Measurements from ENCODE around the gene WDR59.
A peak's percentile ranks its signal among the peaks of the same experiment; 100 is the strongest.
"Not testable (repeated sequence)": the region's sequence is repeated elsewhere in the genome, so short reads cannot be mapped to it uniquely, and the experiment has no call there.

WDR59 gene

DNA sequence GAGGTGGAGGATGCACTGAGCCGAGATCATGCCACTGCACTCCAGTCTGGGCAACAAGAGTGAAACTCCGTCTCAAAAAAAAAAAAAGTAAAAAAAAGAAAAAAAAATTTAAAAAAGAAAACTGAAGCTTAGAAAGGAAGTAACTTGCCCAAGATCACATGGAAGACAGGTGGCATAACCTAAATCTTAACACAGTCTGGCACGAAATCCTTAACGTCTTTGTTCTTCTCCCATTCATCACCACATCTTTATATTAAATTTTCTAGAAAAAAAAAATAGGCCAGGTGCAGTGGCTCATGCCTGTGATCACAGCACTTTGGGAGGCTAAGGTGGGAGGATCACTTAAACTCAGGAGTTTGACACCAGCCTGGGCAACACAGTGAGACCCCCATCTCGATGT, 9.3 kb downstream of the WDR59 start:
- no peak for DNase-seq

GRCh38 chr16:74973304-74973703, 11.6 kb downstream of the WDR59 start:
- no peak for DNase-seq

- DNase-seq: no peak
These were observed 30.2 kb downstream of the WDR59 start for GRCh38 chr16:74954763-74955162.

- no peak for DNase-seq
These were observed 33.2 kb downstream of the WDR59 start for GRCh38 chr16:74951681-74952080.

DNA sequence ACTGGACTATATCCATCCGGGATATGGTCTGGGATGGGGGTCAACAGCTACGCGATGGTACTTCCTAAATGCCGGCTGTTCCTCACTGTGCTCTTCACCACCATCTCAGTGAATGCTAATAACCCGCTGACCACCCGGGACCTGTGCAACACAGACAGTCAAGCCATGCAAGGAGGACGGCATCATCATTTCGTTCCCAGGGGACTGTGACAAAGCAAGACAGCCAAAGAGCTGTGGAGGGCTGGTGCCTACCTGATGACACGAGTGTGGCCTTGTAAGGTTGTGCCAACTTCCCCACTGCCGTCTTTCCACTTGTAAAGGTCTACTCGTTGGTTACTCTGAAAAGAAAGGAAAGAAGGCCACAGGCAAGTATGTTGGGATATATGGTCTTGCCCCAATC, 33.7 kb downstream of the WDR59 start:
- no peak for DNase-seq

DNA sequence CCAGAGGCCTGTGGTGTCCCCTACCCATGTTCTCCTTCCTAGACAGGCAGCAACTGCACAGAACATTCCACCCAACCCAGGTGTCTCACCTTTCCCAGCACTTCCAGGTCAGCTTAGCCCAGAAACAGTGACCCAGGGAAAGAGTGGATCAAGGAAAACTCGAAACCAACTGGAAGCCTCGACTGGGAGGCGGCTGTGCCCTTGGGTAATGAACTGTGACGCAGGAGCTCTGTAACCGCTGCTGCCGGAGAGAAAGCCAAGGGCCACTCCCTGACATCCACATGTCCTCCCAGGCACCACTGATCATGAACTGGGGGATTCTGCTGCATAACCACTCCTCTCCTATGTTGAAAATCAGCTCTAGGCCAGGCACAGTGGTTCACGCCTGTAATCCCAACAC, 34.4 kb downstream of the WDR59 start:
- DNase-seq: no peak

GRCh38 chr16:74949309-74949708, 35.6 kb downstream of the WDR59 start:
- no peak for DNase-seq

- no peak for DNase-seq
These were observed 40.5 kb downstream of the WDR59 start for GRCh38 chr16:74944466-74944865.

- DNase-seq: peak; percentile 95
These were observed 41.7 kb downstream of the WDR59 start for GRCh38 chr16:74942977-74943918.

DNA sequence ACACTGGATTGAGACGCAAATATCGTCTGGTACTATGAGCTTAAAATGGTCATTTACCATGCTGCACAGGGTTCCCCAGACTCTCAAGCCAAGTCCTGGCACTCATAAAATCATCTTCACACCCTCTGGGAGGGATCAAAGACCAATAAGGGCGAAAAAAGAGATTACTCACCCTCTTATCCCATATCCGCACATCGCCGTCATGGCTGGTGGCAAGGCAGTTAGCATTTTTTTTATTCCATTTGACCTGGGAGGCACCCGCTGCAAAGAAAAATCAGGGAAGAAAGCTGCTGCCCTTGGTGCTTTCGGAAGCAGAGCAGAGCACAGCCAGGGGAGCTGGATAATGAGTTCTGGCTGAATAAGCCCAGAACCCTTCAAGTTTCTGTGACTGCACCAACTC, 42.4 kb downstream of the WDR59 start:
- DNase-seq: peak; percentile 42

DNA sequence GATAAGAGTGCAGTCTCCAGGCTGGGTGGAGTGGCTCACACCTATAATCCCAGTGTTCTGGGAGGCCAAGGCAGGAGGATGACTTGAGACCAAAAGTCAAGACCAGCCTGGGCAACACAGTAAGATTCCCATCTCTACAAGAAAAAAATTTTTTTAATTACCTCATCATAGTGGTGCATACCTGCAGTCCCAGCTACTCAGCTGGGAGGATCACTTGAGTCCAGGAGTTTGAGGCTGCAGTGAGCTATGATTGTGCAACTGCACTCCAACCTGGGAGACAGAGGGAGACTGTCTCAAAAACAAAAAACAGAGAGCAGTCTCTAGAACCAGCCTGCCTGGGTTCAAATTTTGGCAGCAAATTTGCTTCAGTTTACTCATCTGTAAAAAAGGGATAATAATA, 45.2 kb downstream of the WDR59 start:
- DNase-seq: no peak

GRCh38 chr16:74936902-74937560, 47.9 kb downstream of the WDR59 start:
- DNase-seq: peak; percentile 74

- no peak for DNase-seq
These were observed 53.5 kb downstream of the WDR59 start for GRCh38 chr16:74931445-74931844.

DNA sequence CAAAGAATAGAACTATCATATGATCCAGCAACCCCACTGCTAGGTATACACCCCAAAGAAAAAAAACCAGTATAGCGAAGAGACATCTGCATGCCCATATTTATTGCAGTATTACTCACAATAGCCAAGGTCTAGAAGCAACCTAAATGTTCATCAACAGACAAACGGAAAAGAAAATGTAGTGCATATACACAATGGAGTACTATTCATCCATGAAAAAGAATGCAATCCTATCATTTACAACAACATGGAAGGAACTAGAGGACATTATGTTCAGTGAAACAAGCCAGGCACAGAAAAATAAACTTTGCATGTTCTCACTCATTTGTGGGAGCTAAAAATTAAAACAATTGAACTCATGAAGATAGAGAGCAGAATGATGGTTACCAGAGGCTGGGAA, 55.3 kb downstream of the WDR59 start:
- DNase-seq: no peak

GRCh38 chr16:74926805-74927204, 58.1 kb downstream of the WDR59 start:
- no peak for DNase-seq

DNA sequence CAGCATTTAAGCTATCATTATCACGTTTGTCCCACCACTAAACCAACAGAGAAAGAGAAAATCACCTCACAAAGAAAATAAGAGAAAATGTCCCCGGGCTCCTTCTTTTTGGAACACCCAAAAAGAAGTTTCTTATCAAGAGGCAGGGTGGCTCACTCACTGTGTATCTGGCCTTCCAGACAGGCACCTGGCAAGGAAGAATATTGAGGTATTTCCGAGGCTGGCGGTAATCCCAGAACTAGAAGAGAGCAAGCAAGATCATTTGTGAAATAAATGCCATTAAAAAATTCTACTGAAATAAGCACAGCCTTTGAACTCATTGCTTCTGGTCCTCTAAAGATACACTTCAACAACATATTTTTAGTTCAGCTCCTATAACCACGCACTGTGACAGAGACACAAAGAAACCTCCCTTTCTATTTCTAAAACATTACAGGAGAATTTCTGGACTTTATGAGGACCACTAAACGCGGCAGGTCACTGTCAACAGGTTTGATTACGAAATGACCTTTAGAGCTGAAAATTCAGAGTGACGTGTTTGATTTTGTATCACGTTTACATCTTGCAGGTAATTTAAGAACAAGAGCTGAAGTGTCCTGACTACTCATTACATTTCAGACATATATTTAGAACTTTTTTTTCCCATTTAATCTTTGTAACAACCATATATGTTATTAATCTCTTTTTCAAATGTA, 61.0 kb downstream of the WDR59 start:
- peak; percentile 36 for DNase-seq

GRCh38 chr16:74922150-74923138, 62.5 kb downstream of the WDR59 start:
- DNase-seq: no peak

GRCh38 chr16:74921051-74921450, 63.9 kb downstream of the WDR59 start:
- no peak for DNase-seq

DNA sequence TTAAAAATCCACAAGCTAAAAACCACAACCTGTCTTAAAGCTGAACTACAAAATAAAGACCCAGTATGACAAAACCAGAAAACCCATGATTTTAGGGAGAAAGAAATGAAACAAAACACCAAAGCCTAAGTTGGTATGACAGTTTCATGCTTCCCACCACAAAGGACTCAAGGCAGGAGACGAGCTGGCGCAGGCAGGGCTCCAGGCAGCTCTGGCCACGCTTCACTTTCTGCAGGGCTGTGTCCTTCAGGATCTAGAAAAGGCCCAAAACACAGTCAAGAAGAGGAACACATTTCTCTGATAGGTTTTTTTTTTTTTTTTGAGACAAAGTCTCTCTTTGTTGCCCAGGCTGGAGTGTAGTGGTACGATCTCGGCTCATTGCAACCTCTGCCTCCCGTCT, 75.3 kb downstream of the WDR59 start:
- DNase-seq: no peak

GRCh38 chr16:74908759-74909158, 76.2 kb downstream of the WDR59 start:
- DNase-seq: not testable (repeated sequence)

DNA sequence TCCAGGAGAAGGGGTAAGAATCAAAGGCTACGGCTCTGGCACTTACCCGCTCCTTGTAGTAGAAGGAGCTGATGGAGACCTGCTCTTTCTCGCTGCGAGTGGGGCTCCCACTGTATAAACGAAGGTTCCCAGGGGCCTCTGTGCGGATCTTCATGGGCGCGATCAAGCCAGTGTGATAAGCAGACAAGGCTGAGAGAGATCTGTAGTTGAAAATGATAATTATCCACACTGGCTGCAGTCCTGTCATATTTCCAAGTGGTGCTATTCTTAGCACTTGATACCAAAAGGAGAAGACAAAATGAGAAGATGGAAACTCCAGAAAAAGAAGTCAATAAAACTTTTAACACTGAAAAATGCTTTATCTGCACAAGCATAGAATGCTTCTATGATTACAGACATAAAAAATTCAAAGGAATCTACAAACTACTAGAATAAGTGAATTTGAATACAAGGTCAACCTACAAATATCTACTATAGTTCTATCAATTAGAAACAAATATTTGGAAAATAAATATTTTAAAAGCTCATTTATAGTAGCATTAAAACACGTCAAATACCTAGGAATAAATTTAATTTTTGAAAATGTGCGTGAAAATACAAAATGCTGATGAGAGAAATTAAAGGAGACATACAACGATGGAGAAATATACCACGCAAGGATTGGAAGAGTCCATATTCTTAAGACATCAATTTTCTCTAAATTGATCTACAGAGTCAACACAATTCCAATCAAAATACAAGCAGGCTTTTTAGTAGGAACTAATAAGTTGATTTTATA, 80.8 kb downstream of the WDR59 start:
- DNase-seq: peak; percentile 20

- peak; percentile 81 for DNase-seq
These were observed 81.8 kb downstream of the WDR59 start for GRCh38 chr16:74903120-74903519.

All from hematopoietic multipotent progenitor cell treated with erythropoietin and hydrocortisone succinate and interleukin-3 and kit ligand, for 6 days (in vitro differentiated cells).